IPS-15b (cell line): ENCODE measurements around the gene WIZ.
"Not testable (repeated sequence)": the region's sequence is repeated elsewhere in the genome, so short reads cannot be mapped to it uniquely, and the experiment has no call there.

Experiments
- H3K27me3 ChIP-seq: one replicate; pipeline ENCODE4 v1.6.1; 2013; ENCODE audit warnings: low read length; ENCODE audit not compliant: control insufficient read depth, insufficient read depth
- H3K36me3 ChIP-seq: one replicate; pipeline ENCODE4 v1.6.1; 2013; ENCODE audit warnings: low read length; ENCODE audit not compliant: control insufficient read depth, insufficient read depth
- H3K4me1 ChIP-seq: one replicate; pipeline ENCODE4 v1.6.1; 2013; ENCODE audit warnings: mild to moderate bottlenecking, low read length; ENCODE audit not compliant: control insufficient read depth, insufficient read depth
- H3K4me3 ChIP-seq: one replicate; pipeline ENCODE4 v1.5.1; 2013; ENCODE audit warnings: low read depth, low read length
- H3K9ac ChIP-seq: one replicate; pipeline ENCODE4 v1.6.1; 2013; ENCODE audit warnings: low read depth, mild to moderate bottlenecking, low read length
- H3K9me3 ChIP-seq: one replicate; pipeline ENCODE4 v1.6.1; 2013; ENCODE audit warnings: mild to moderate bottlenecking, low read length; ENCODE audit not compliant: control insufficient read depth, insufficient read depth

Gene WIZ

GRCh38 chr19:15422296-15423075, 27.3 kb downstream of the WIZ start:
- Histone ChIP-seq H3K27me3 (no peaks in the 10 kb centered on the region), H3K36me3 (peaks cover 39% of the 10 kb centered on the region), H3K9ac (no peak overlapping the region), H3K9me3 (no peaks in the 10 kb centered on the region), H3K4me3 (no peak overlapping the region), H3K4me1 (peaks cover 5% of the 10 kb centered on the region)

GRCh38 chr19:15421721-15422260, 28.0 kb downstream of the WIZ start:
- H3K9me3 ChIP-seq: no peaks in the 10 kb centered on the region
- H3K4me3 ChIP-seq: no peak overlapping the region
- H3K9ac ChIP-seq: no peak overlapping the region
- peaks cover 6% of the 10 kb centered on the region for H3K4me1 ChIP-seq
- peaks cover 32% of the 10 kb centered on the region for H3K36me3 ChIP-seq
- H3K27me3 ChIP-seq: no peaks in the 10 kb centered on the region

DNA sequence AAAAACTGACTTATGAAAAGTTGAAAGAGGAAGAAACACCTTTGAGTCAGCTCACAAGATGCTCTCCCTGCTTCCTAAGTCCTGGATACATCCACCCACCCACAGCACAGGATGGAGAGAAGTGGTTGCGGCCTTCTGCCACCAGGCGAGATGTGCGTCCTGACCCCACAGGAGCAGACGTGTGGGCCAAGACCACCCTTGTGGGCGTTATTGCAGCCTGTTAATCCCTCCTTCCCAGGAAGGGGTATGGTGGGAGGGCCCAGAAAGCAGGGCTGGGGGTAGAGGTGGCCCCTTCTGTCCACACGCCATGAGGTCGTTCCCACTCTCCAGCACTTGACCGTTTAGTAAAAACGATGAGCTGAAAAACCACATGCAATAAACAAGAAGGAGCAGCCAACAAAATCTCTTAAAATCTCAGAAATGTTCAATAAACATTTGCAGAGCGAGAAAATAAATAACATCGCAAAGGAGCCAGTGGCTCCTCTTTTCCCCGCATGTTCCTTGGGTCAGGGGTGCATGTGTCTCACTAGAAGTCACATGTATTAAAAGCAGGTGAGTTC, 28.5 kb downstream of the WIZ start:
- Histone ChIP-seq H3K4me3 (no peak overlapping the region), H3K4me1 (peaks cover 6% of the 10 kb centered on the region), H3K36me3 (peaks cover 29% of the 10 kb centered on the region), H3K27me3 (no peaks in the 10 kb centered on the region), H3K9ac (no peak overlapping the region), H3K9me3 (no peaks in the 10 kb centered on the region)

GRCh38 chr19:15419413-15420025, 30.2 kb downstream of the WIZ start:
- H3K4me1 ChIP-seq: peaks cover 6% of the 10 kb centered on the region
- no peak overlapping the region for H3K9ac ChIP-seq
- H3K27me3 ChIP-seq: no peaks in the 10 kb centered on the region
- H3K4me3 ChIP-seq: no peak overlapping the region
- H3K9me3 ChIP-seq: no peaks in the 10 kb centered on the region
- H3K36me3 ChIP-seq: peaks cover 16% of the 10 kb centered on the region

DNA sequence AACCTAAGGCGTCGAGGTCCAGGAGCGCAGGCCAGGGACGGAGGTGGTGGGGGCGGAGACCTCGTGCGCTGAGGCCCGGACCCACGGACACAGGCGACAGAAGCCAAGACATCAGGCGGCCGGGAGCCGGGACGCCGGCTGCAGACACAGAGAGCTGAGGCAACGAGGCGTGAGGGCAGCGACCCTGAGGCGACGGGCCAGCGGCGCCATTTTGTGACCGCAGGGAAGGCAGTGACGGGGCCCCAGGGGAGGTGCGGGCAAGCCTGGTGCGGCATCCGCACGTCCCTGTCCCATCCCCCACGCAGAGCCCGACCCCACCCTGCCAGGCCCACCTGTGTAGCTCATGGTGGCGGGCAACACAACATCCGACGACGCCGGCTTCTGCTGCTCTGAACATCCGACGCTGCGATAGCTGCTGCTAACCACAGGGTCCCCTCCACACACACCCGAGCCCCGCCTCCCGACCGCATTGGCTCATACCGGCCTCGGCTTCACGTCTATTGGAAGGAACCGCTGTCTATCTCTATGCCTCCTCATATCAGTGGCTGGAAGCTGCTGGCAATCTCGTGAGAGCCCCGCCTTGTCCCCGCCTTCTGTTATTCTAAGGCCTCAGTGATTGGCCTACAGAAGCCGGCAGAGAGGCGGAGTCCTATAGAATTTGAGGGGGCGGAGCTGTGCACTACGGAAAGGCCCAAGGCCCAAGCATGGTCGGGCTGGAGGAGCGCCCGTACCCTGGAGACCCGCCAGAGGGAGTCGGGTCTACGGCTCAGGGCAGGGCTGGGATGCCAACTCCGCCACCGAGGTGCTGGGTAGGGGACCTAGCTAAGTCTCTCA, 31.0 kb downstream of the WIZ start, which contains the start of gene AKAP8L:
TSS of gene AKAP8L (minus strand) at position 410 of the 834 bp plus-strand sequence. CDS start at position 345, 65 bp downstream.
- Histone ChIP-seq H3K36me3 (peaks cover 12% of the 10 kb centered on the region), H3K27me3 (no peaks in the 10 kb centered on the region), H3K4me1 (peaks cover 6% of the 10 kb centered on the region), H3K9me3 (no peaks in the 10 kb centered on the region), H3K4me3 (peak within 1 kb of the TSS; percentile 98), H3K9ac (peak within 1 kb of the TSS; percentile 91)

DNA sequence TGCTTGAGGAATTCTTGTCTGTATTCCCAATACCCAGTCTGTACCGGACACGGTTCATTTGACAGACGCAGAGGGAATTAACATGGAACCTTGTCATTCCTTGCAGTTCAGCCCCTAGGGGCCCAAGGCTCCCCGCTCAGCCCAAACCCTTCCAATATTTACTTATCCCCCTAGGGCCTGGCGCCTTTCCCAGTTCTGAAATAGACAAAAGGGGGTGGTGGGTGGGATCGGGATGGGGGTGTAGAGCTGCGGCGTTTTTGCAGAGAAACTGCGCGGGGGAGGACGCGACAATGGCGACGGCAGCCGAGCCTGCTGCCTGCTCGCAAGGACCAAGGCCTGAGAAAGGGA, 31.6 kb downstream of the WIZ start:
- Histone ChIP-seq H3K9ac (peak overlapping the region; percentile 91), H3K36me3 (peaks cover 8% of the 10 kb centered on the region), H3K4me3 (peak overlapping the region; percentile 98), H3K4me1 (peaks cover 7% of the 10 kb centered on the region), H3K9me3 (no peaks in the 10 kb centered on the region), H3K27me3 (no peaks in the 10 kb centered on the region)

GRCh38 chr19:15417699-15418098, 32.1 kb downstream of the WIZ start:
- H3K4me1 ChIP-seq: peaks cover 8% of the 10 kb centered on the region

DNA sequence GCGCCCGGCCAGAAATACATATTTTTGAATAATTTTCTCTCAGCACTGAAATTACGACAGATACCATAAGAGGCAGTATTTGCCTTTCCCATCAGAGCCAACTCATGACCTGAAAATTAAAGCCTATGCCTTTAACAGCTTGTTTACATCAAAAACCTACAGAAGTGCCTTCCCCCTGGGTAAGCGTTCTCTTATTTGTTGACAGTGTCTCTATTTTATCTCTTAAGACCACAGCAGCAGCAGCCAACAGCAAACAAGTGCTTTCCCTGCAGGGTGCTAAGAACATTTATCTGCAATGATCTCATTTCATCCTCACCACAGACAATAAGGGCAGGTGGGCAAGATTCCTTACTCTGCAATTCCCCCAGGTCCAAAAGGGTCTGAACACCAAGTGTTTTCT, 36.9 kb downstream of the WIZ start:
- Histone ChIP-seq H3K9me3 (no peaks in the 10 kb centered on the region), H3K36me3 (no peaks in the 10 kb centered on the region), H3K9ac (no peak overlapping the region), H3K4me3 (no peak overlapping the region), H3K4me1 (peaks cover 5% of the 10 kb centered on the region), H3K27me3 (no peaks in the 10 kb centered on the region)

More at GRCh38 chr19:15417699-15418098, 32.1 kb downstream of the WIZ start:
- Histone ChIP-seq H3K4me3 (peak overlapping the region; percentile 98), H3K9ac (peak overlapping the region; percentile 91), H3K9me3 (no peaks in the 10 kb centered on the region), H3K27me3 (no peaks in the 10 kb centered on the region), H3K36me3 (peaks cover 3% of the 10 kb centered on the region)

- H3K9ac ChIP-seq, H3K4me3 ChIP-seq, H3K9me3 ChIP-seq, H3K4me1 ChIP-seq, H3K36me3 ChIP-seq, H3K27me3 ChIP-seq: not testable (repeated sequence)
Observed at GRCh38 chr19:15411351-15411750, 38.4 kb downstream of the WIZ start.

- H3K36me3 ChIP-seq: peaks cover 40% of the 10 kb centered on the region
- H3K9me3 ChIP-seq: no peaks in the 10 kb centered on the region
- H3K27me3 ChIP-seq: no peaks in the 10 kb centered on the region
- no peak overlapping the region for H3K9ac ChIP-seq
- no peak overlapping the region for H3K4me3 ChIP-seq
- no peaks in the 10 kb centered on the region for H3K4me1 ChIP-seq
Observed at GRCh38 chr19:15404780-15405211, 45.0 kb downstream of the WIZ start.

DNA sequence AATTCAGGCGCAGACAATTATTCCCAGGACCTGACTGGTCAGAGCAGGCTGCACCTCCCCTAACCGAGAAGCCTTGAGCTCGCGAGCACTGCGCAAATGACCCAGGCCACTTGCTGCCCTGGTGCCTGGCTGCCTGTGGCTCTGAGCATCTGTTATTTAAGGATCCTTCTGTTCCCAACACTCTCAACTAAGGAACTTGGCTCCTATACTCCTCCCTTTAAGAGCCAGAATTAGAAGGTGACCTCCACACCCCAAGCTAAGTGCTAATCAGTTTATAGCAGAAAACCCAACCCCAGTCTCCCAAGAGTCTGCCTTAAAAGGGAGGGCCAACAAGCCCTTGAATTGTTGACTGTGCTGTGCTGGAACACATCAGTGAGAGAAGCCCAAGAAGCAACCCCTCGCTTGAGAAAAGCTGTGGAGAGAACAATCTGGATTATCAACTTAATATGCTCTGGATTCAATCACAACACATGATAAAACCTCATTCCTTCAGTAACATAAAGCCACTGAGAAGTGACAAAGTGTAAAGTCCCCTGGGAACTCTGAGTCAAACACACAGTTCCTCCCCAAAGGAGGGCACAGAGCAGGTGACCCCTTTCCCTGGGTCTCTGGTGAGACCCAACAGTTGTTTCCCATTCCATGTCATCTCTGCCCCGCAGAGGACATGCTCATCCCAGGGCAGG, 45.5 kb downstream of the WIZ start:
- H3K36me3 ChIP-seq: peaks cover 45% of the 10 kb centered on the region
- no peaks in the 10 kb centered on the region for H3K4me1 ChIP-seq
- no peak overlapping the region for H3K4me3 ChIP-seq
- H3K9ac ChIP-seq: no peak overlapping the region
- H3K9me3 ChIP-seq: no peaks in the 10 kb centered on the region
- H3K27me3 ChIP-seq: no peaks in the 10 kb centered on the region
